ENCODE data around the gene PTPRE. TPM values are rescaled to one million over a fixed set of nuclear protein-coding genes. Genes with fewer than 3 reads are reported as not detected.

The PTPRE gene
- total RNA-seq, 1 donor from 2014 or later = 2.6 TPM

GRCh38 chr10:128007056-128007455, 100.2 kb downstream of the PTPRE start:
- H3K36me3 Mint-ChIP-seq = no peaks in the 10 kb centered on the region
- H3K4me1 Mint-ChIP-seq = peaks cover 4% of the 10 kb centered on the region
- TF ChIP-seq CTCF (IDR thresholded peaks at IDR 0.05; ENCODE audit: unreplicated experiment) = no peak
- H3K27ac Mint-ChIP-seq = no peak overlapping the region
- no peaks in the 10 kb centered on the region for H3K9me3 Mint-ChIP-seq
- H3K4me3 Mint-ChIP-seq = no peak overlapping the region
- no peak for DNase-seq (ENCODE audit: low spot score in 2 of 2, unreplicated experiment in 2 of 2)
- H3K27me3 Mint-ChIP-seq (ENCODE audit: low read depth) = peaks cover 43% of the 10 kb centered on the region

GRCh38 chr10:128007971-128008370, 101.1 kb downstream of the PTPRE start:
- no peaks in the 10 kb centered on the region for H3K36me3 Mint-ChIP-seq
- H3K4me1 Mint-ChIP-seq = peaks cover 4% of the 10 kb centered on the region
- no peaks in the 10 kb centered on the region for H3K9me3 Mint-ChIP-seq
- H3K4me3 Mint-ChIP-seq = no peak overlapping the region
- DNase-seq (ENCODE audit: low spot score in 2 of 2, unreplicated experiment in 2 of 2) = no peak
- H3K27ac Mint-ChIP-seq = no peak overlapping the region
- no peak for TF ChIP-seq CTCF (IDR thresholded peaks at IDR 0.05; ENCODE audit: unreplicated experiment)
- H3K27me3 Mint-ChIP-seq (ENCODE audit: low read depth) = peaks cover 43% of the 10 kb centered on the region

- TF ChIP-seq CTCF (IDR thresholded peaks at IDR 0.05; ENCODE audit: unreplicated experiment) = no peak
- Mint-ChIP-seq H3K4me1 (peaks cover 4% of the 10 kb centered on the region), H3K36me3 (no peaks in the 10 kb centered on the region), H3K27me3 (ENCODE audit: low read depth) (peaks cover 43% of the 10 kb centered on the region), H3K4me3 (no peak overlapping the region), H3K9me3 (no peaks in the 10 kb centered on the region), H3K27ac (no peak overlapping the region)
- no peak for DNase-seq (ENCODE audit: low spot score in 2 of 2, unreplicated experiment in 2 of 2)
Measured at GRCh38 chr10:128008521-128009250, 101.8 kb downstream of the PTPRE start.

GRCh38 chr10:128009372-128010126, 102.6 kb downstream of the PTPRE start:
- DNase-seq (ENCODE audit: low spot score in 2 of 2, unreplicated experiment in 2 of 2) = no peak
- Mint-ChIP-seq H3K27ac (no peak overlapping the region), H3K4me1 (peaks cover 4% of the 10 kb centered on the region), H3K36me3 (no peaks in the 10 kb centered on the region), H3K27me3 (ENCODE audit: low read depth) (peaks cover 43% of the 10 kb centered on the region), H3K4me3 (no peak overlapping the region), H3K9me3 (no peaks in the 10 kb centered on the region)
- no peak for TF ChIP-seq CTCF (IDR thresholded peaks at IDR 0.05; ENCODE audit: unreplicated experiment)

- Mint-ChIP-seq H3K27ac (no peak overlapping the region), H3K36me3 (no peaks in the 10 kb centered on the region), H3K9me3 (no peaks in the 10 kb centered on the region), H3K4me1 (peaks cover 4% of the 10 kb centered on the region), H3K27me3 (ENCODE audit: low read depth) (peaks cover 35% of the 10 kb centered on the region), H3K4me3 (peak overlapping the region; percentile 3)
- DNase-seq (ENCODE audit: low spot score in 2 of 2, unreplicated experiment in 2 of 2) = peak; percentile 70 to 96
- TF ChIP-seq CTCF (IDR thresholded peaks at IDR 0.05; ENCODE audit: unreplicated experiment) = peak; percentile 97
Measured at GRCh38 chr10:128011059-128011979, 104.4 kb downstream of the PTPRE start.

Measured in mesothelial cell of epicardium (in vitro differentiated cells).